LNCAP (cell line): ENCODE results near the gene HBE1.

ENCODE experiments used
- TF ChIP-seq, protein P1 (sequence below): fragments of 450-650 bp; IDR thresholded peaks from 2 replicates; pipeline ENCODE4 v1.5.1; 2017; ENCODE audit warnings: mild to moderate bottlenecking

The HBE1 gene

DNA sequence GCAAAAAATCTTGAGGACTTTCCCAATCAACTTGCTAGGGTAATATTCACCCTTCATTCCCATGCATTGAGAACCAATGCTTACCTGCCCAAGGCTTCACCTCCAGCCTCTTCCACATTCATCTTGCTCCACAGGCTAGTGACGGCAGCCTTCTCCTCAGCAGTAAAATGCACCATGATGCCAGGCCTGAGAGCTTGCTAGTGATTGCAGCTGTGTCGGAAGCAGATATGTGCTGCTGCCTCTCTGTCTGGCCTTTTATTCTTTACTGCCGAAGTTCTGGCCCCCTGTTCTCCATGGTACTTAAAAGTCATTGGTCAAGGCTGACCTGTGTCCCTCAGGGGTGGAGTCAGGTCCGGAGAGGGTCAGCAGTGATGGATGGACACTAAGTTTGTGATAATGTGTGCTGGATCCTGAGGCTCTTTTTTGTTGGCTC lies at the start of gene HBE1:
Gene HBE1 (minus strand): TSS at position 231 of the 433 bp plus-strand sequence. CDS start 55 bp downstream, at position 176.
- TF ChIP-seq, protein P1, sequence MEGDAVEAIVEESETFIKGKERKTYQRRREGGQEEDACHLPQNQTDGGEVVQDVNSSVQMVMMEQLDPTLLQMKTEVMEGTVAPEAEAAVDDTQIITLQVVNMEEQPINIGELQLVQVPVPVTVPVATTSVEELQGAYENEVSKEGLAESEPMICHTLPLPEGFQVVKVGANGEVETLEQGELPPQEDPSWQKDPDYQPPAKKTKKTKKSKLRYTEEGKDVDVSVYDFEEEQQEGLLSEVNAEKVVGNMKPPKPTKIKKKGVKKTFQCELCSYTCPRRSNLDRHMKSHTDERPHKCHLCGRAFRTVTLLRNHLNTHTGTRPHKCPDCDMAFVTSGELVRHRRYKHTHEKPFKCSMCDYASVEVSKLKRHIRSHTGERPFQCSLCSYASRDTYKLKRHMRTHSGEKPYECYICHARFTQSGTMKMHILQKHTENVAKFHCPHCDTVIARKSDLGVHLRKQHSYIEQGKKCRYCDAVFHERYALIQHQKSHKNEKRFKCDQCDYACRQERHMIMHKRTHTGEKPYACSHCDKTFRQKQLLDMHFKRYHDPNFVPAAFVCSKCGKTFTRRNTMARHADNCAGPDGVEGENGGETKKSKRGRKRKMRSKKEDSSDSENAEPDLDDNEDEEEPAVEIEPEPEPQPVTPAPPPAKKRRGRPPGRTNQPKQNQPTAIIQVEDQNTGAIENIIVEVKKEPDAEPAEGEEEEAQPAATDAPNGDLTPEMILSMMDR = no peak

DNA sequence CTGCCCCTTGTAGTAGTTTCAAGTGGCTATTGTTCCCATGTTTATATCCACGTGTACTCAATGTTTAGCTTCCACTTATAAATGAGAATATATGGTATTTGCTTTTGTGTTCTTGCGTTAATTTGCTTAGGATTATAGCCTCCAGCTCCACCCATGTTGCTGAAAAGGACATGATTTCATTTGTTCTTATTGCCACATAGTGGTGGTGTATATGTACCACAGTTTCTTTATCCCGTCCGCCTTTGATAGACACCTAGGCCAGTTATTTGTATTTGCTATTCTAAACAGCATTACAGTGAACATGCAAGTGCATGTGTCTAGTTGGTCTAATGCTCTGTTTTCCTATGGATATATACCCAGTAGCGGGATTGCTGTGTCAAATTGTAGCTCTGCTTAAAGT lies 47.5 kb upstream of the HBE1 start:
- TF ChIP-seq, protein P1 = 0 out of 2 replicates have a peak, but pooled peaks have one; percentile 20

DNA sequence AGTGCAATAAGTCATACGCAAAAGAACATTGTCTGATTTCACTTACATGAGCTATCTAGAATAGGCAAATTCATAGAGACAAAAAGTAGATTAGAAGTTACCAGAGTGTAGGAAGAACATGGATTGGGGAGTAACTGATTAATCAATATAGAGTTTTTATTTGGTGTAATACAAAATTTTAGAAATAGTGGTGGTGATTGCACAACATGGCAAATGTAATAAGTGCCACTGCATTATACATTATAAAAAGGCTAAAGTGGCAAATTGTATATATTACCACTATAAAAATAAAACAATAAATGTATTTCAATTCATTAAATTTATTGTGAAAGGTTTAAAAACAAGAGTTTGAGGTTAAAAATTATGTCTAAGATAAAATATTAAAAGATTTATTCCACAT lies 40.7 kb upstream of the HBE1 start:
- TF ChIP-seq, protein P1 = no peak

DNA sequence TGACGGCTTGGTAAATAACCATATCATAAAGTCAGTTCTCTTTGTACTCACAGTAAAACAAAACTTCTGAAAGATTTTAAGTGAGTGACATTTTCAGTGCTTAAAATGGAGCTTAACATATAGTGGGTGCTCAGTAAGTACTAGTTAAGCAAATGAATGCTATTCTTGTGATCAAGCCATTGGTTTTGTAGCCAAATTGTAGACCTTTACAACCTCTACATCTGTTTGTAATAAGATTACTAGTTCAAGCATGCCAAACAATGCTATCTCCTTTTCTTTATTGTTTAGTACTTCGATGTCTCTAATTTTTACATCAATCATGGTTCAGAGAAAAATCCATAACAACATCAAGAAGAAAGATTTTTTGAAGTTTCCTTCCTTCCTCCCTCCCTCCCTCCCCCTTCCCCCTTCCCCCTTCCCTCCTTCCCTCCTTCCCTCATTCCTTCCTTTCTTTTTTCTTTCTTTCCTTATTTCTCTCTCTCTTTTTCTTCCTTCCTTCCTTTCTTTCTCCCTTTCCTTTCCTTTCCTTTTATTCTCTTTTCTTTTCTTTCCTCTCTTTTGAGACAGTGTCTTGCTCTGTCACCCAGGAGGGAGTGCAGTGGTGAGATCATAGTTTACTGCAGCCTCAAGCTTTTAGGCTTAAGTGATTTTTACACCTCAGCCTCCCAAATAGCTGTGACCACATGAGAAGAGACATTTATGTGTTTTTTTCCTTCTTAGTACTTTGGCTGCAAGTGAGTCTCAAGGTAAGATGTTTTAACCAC lies 37.7 kb upstream of the HBE1 start:
- TF ChIP-seq, protein P1 = no peak

DNA sequence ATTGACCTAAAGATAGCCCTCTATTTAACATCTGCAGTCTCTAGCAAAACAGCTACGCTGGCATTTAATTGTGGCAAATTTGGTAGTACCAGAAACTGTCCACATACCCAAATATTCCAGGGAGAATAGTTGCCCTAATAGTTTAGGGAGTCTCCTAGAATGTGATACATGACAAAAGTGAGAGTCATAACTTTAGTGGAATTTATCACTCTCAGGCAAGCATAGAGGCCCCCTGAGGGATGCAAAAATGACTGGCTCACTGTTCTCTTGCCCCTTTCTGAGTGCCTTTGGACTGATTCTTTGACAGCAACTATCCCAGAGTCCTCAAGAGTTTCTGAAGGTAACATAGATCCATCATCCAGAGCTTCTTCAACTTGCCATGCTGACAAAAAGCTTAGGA lies 34.3 kb upstream of the HBE1 start:
- TF ChIP-seq, protein P1 = no peak

DNA sequence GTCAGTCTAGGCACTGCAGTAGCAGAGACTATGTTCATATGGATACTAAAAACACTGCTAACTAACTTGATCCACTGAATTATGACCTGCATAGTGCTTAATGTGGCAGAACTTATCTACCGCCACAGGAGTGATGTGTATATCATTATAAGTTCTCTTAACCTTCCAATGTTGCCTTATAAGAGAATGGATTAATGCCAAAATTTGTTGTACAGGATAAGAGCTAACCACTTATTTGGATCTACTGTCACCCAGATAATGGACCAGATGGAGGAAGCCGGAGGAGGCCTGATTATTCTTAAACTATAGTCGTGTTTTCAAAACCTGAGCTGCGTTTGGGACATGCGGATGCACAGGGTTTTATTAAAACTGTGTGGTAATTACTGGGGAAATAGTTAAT lies 33.9 kb upstream of the HBE1 start:
- TF ChIP-seq, protein P1 = no peak

DNA sequence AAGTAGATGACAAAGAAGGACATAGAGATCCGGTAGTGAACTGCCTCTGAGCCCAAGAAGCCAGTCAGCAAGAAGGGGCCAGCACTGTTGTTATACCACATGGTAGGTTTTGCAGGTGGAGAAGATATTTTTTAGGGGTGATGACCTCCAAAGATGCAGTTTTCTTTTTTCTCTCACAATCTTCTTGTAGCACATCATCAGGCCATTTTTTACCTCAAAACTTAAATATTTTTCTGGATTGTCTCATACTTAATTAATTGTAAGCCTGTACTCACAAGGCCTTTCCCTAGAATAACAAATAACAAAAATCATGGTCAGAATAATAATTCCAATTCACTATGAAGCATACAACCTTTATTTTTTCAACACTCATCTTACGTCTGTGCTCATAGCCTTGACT lies 32.1 kb upstream of the HBE1 start, which contains the start of gene OR51B4:
Gene OR51B4 (minus strand): TSS at position 101 of the 400 bp plus-strand sequence. CDS start 0 bp downstream, at position 101.
- TF ChIP-seq, protein P1 = no peak
